CD4-positive, alpha-beta memory T cell (primary cell): ENCODE results near the gene LAMB2. TPM values are rescaled to one million over a fixed set of nuclear protein-coding genes. Genes with fewer than 3 reads are reported as not detected.
A peak's percentile ranks its signal among the peaks of the same experiment; 100 is the strongest.

Experiments used
- CTCF ChIA-PET: fragments of 350-600 bp; sonication (Branson Sonifier 250); formaldehyde crosslinking; loops from one replicate; lab custom pipeline; 2021; ENCODE audit warnings: inconsistent platforms; ENCODE audit not compliant: partially characterized antibody; lab: Charles Lee
- POLR2A ChIA-PET: fragments of 350-600 bp; sonication (Branson Sonifier 250); formaldehyde crosslinking; loops from one replicate; lab custom pipeline; 2021; ENCODE audit not compliant: partially characterized antibody; lab: Charles Lee
- DNase-seq, 5 donors: peaks; one replicate each; pipeline versions ENCODE4 v3.0.0 to v3.0.0-alpha.2; 2020 to 2022; ENCODE audit warnings: mixed read lengths in 1 of 5
- H3K27ac ChIP-seq: one replicate; pipeline ENCODE4 v1.7.0; 2013; ENCODE audit warnings: low read depth, low read length
- H3K27me3 ChIP-seq: 2 replicates; pipeline ENCODE4 v1.7.0; 2013; ENCODE audit warnings: mild to moderate bottlenecking, low read length, moderate library complexity; ENCODE audit not compliant: insufficient read depth
- H3K36me3 ChIP-seq: 2 replicates; pipeline ENCODE4 v1.7.0; 2013; ENCODE audit warnings: mild to moderate bottlenecking, low read length, moderate library complexity; ENCODE audit not compliant: insufficient read depth
- H3K4me1 ChIP-seq: 2 replicates; pipeline ENCODE4 v1.7.0; 2013; ENCODE audit warnings: mild to moderate bottlenecking, low read length, moderate library complexity; ENCODE audit not compliant: insufficient read depth
- H3K4me3 ChIP-seq, 2 donors: one replicate each; pipeline ENCODE4 v1.7.0; 2013; ENCODE audit warnings: low read length in 2 of 2, mild to moderate bottlenecking in 1 of 2
- H3K9me3 ChIP-seq, 2 donors: one replicate each; pipeline ENCODE4 v1.7.0; 2013; ENCODE audit warnings: low read length in 2 of 2, control low read depth in 1 of 2; ENCODE audit not compliant: control insufficient read depth in 1 of 2
- H3K27ac Mint-ChIP-seq, 7 donors: one replicate each; pipeline ENCODE4 v1.8.0; 2020 to 2021; ENCODE audit warnings: mixed read lengths in 7 of 7, mild to moderate bottlenecking in 6 of 7, inconsistent platforms in 3 of 7, moderate library complexity in 3 of 7
- H3K27me3 Mint-ChIP-seq, 2 donors: one replicate each; pipeline ENCODE4 v1.8.0; 2020 to 2021; ENCODE audit warnings: mixed read lengths in 2 of 2
- H3K36me3 Mint-ChIP-seq, 2 donors: one replicate each; pipeline ENCODE4 v1.8.0; 2020 to 2021; ENCODE audit warnings: mixed read lengths in 2 of 2, inconsistent platforms in 1 of 2, mild to moderate bottlenecking in 1 of 2
- H3K4me1 Mint-ChIP-seq, 4 donors: one replicate each; pipeline ENCODE4 v1.8.0; 2020 to 2021; ENCODE audit warnings: mixed read lengths in 4 of 4, mild to moderate bottlenecking in 1 of 4
- H3K4me3 Mint-ChIP-seq, 8 donors: one replicate each; pipeline ENCODE4 v1.8.0; 2020 to 2021; ENCODE audit warnings: mixed read lengths in 8 of 8, mild to moderate bottlenecking in 7 of 8, moderate library complexity in 6 of 8, inconsistent platforms in 3 of 8
- H3K9me3 Mint-ChIP-seq, 8 donors: one replicate each; pipeline ENCODE4 v1.8.0; 2020 to 2021; ENCODE audit warnings: mixed read lengths in 8 of 8, mild to moderate bottlenecking in 5 of 8, inconsistent platforms in 3 of 8, moderate library complexity in 1 of 8
- intact Hi-C: fragments of 100-400 bp; cut with micrococcal nuclease; formaldehyde crosslinking; loops from one replicate; pipeline ENCODE4 v1.15.1; 2023
- polyA plus RNA-seq, 2 donors: library from polyadenylated mRNA; unstranded; fragments of 300-500 nt; fragmentation: Illumina TruSeq; gene quantifications; one replicate each; pipeline ENCODE4 v1.2.3, GENCODE V29; 2021
- total RNA-seq, 2 experiments: library from RNA; stranded (reverse); gene quantifications; one replicate each; pipeline ENCODE4 v1.2.3, GENCODE V29; 2021

Gene LAMB2
- total and polyA plus RNA-seq, 4 experiments from 2014 or later = 1.1 TPM; not detected in 3

- no peak overlapping the region for H3K4me3 ChIP-seq
- Mint-ChIP-seq H3K4me3 (no peak overlapping the region), H3K9me3 (no peaks in the 10 kb centered on the region), H3K36me3 (no peaks in the 10 kb centered on the region), H3K27ac (peak overlapping the region in 2 of 7 donors; percentile 18 to 61), H3K27me3 (no peaks in the 10 kb centered on the region), H3K4me1 (no peaks in the 10 kb centered on the region)
- no peaks in the 10 kb centered on the region for H3K27me3 ChIP-seq
- POLR2A ChIA-PET = no interaction called here
- H3K36me3 ChIP-seq = no peaks in the 10 kb centered on the region
- H3K9me3 ChIP-seq = no peaks in the 10 kb centered on the region
- no peak for DNase-seq
- CTCF ChIA-PET = no interaction called here
- intact Hi-C loops = no loop called here
- H3K27ac ChIP-seq = no peak overlapping the region
- no peaks in the 10 kb centered on the region for H3K4me1 ChIP-seq
Observed at GRCh38 chr3:49151610-49152009, 18.8 kb upstream of the LAMB2 start.

- Mint-ChIP-seq H3K27me3 (no peaks in the 10 kb centered on the region), H3K36me3 (no peaks in the 10 kb centered on the region), H3K9me3 (peaks cover 0 to 4% (median 0%) of the 10 kb centered on the region in 8 donors), H3K4me1 (no peaks in the 10 kb centered on the region), H3K4me3 (peak overlapping the region in 1 of 8 donors; percentile 69), H3K27ac (no peak overlapping the region)
- no peak overlapping the region for H3K4me3 ChIP-seq
- H3K9me3 ChIP-seq = no peaks in the 10 kb centered on the region
- H3K27ac ChIP-seq = no peak overlapping the region
- ChIA-PET POLR2A (no interaction called here), CTCF (interaction anchor here (0.6 to 0.7 kb wide), 2 partner anchors 169 to 355 kb away, joined by 3 to 4 read pairs; no protein-coding TSS in a partner anchor)
- intact Hi-C loops = no loop called here
- no peak for DNase-seq
- H3K4me1 ChIP-seq = no peaks in the 10 kb centered on the region
- no peaks in the 10 kb centered on the region for H3K36me3 ChIP-seq
- no peaks in the 10 kb centered on the region for H3K27me3 ChIP-seq
Observed at GRCh38 chr3:49148159-49148558, 15.3 kb upstream of the LAMB2 start.

GRCh38 chr3:49140080-49140479 is 7.2 kb upstream of the LAMB2 start:
- Mint-ChIP-seq H3K27ac (no peak overlapping the region), H3K4me3 (no peak overlapping the region), H3K27me3 (peaks cover 8 to 13% of the 10 kb centered on the region in 2 donors), H3K36me3 (peaks cover 0 to 3% of the 10 kb centered on the region in 2 donors), H3K9me3 (peaks cover 0 to 16% (median 1%) of the 10 kb centered on the region in 8 donors), H3K4me1 (no peaks in the 10 kb centered on the region)
- intact Hi-C loops = no loop called here
- Histone ChIP-seq H3K4me3 (no peak overlapping the region), H3K4me1 (no peaks in the 10 kb centered on the region), H3K27me3 (no peaks in the 10 kb centered on the region), H3K9me3 (no peaks in the 10 kb centered on the region), H3K27ac (no peak overlapping the region), H3K36me3 (no peaks in the 10 kb centered on the region)
- POLR2A ChIA-PET = no interaction called here
- no peak for DNase-seq
- CTCF ChIA-PET = no interaction called here

GRCh38 chr3:49135499-49135898 is 2.6 kb upstream of the LAMB2 start:
- DNase-seq = no peak
- no peak overlapping the region for H3K27ac Mint-ChIP-seq
- Histone ChIP-seq H3K9me3 (no peaks in the 10 kb centered on the region), H3K36me3 (no peaks in the 10 kb centered on the region), H3K4me1 (no peaks in the 10 kb centered on the region), H3K4me3 (no peak overlapping the region), H3K27ac (no peak overlapping the region), H3K27me3 (no peaks in the 10 kb centered on the region)
- H3K36me3 Mint-ChIP-seq = no peaks in the 10 kb centered on the region
- H3K4me3 Mint-ChIP-seq = no peak overlapping the region
- H3K27me3 Mint-ChIP-seq = peaks cover 7 to 18% of the 10 kb centered on the region in 2 donors
- H3K4me1 Mint-ChIP-seq = no peaks in the 10 kb centered on the region
- ChIA-PET CTCF (no interaction called here), POLR2A (no interaction called here)
- no peaks in the 10 kb centered on the region for H3K9me3 Mint-ChIP-seq
- intact Hi-C loops = no loop called here

- H3K36me3 Mint-ChIP-seq = no peaks in the 10 kb centered on the region
- CTCF ChIA-PET = no interaction called here
- H3K27me3 Mint-ChIP-seq = peaks cover 7 to 18% of the 10 kb centered on the region in 2 donors
- Histone ChIP-seq H3K36me3 (no peaks in the 10 kb centered on the region), H3K27me3 (no peaks in the 10 kb centered on the region), H3K4me3 (no peak overlapping the region), H3K4me1 (no peaks in the 10 kb centered on the region), H3K27ac (no peak overlapping the region), H3K9me3 (no peaks in the 10 kb centered on the region)
- H3K27ac Mint-ChIP-seq = no peak overlapping the region
- no peaks in the 10 kb centered on the region for H3K9me3 Mint-ChIP-seq
- POLR2A ChIA-PET = no interaction called here
- H3K4me1 Mint-ChIP-seq = no peaks in the 10 kb centered on the region
- H3K4me3 Mint-ChIP-seq = no peak overlapping the region
- intact Hi-C loops = no loop called here
- no peak for DNase-seq
Observed at GRCh38 chr3:49134471-49135265, 1.8 kb upstream of the LAMB2 start.

GRCh38 chr3:49133226-49133951 is 539 bp upstream of the LAMB2 start:
- Mint-ChIP-seq H3K27me3 (peaks cover 5 to 18% of the 10 kb centered on the region in 2 donors), H3K4me1 (no peaks in the 10 kb centered on the region), H3K9me3 (no peaks in the 10 kb centered on the region), H3K36me3 (no peaks in the 10 kb centered on the region), H3K4me3 (no peak overlapping the region), H3K27ac (no peak overlapping the region)
- no peak for DNase-seq
- H3K4me1 ChIP-seq = no peaks in the 10 kb centered on the region
- no peaks in the 10 kb centered on the region for H3K36me3 ChIP-seq
- no peak overlapping the region for H3K4me3 ChIP-seq
- no peaks in the 10 kb centered on the region for H3K9me3 ChIP-seq
- POLR2A ChIA-PET = interaction anchor here (1.8 kb wide), 1 partner anchor 12 kb away, joined by 6 read pairs; the partner anchor contains the start of gene USP19
- H3K27ac ChIP-seq = no peak overlapping the region
- CTCF ChIA-PET = no interaction called here
- intact Hi-C loops = no loop called here
- H3K27me3 ChIP-seq = no peaks in the 10 kb centered on the region

- ChIA-PET CTCF (interaction anchor here (0.7 to 1.0 kb wide), 2 partner anchors 24 to 144 kb away, joined by 3 read pairs; no protein-coding TSS in a partner anchor), POLR2A (interaction anchor here (1.8 kb wide), 1 partner anchor 11 kb away, joined by 6 read pairs; the partner anchor contains the start of gene USP19)
- Mint-ChIP-seq H3K9me3 (no peaks in the 10 kb centered on the region), H3K4me3 (no peak overlapping the region), H3K36me3 (no peaks in the 10 kb centered on the region), H3K27ac (no peak overlapping the region), H3K27me3 (peaks cover 5 to 14% of the 10 kb centered on the region in 2 donors), H3K4me1 (no peaks in the 10 kb centered on the region)
- H3K27me3 ChIP-seq = no peaks in the 10 kb centered on the region
- H3K27ac ChIP-seq = no peak overlapping the region
- no peak for DNase-seq
- H3K4me3 ChIP-seq = no peak overlapping the region
- no peaks in the 10 kb centered on the region for H3K4me1 ChIP-seq
- intact Hi-C loops = no loop called here
- no peaks in the 10 kb centered on the region for H3K36me3 ChIP-seq
- H3K9me3 ChIP-seq = no peaks in the 10 kb centered on the region
Observed at GRCh38 chr3:49132073-49132436, 795 bp downstream of the LAMB2 start.
